AG04449 (cell line): ENCODE results near the gene MICU2.

Experiments used
- CTCF ChIA-PET: fragments of 350-600 bp; formaldehyde crosslinking; extraction: SDS; loops from one replicate; lab custom pipeline; 2021; ENCODE audit warnings: antibody characterized with exemption; lab: Yijun Ruan, JAX
- POLR2A ChIA-PET: fragments of 400-600, 350-600 bp; formaldehyde crosslinking; extraction: SDS; loops from one replicate; lab custom pipeline; 2020; ENCODE audit warnings: antibody characterized with exemption, inconsistent platforms; lab: Yijun Ruan, JAX
- DNase-seq: peaks from one replicate; pipeline ENCODE4 v3.0.0-alpha.2; 2010; ENCODE audit warnings: low read depth, low spot score
- H3K4me3 ChIP-seq: 2 replicates; pipeline ENCODE4 v1.5.1; 2011; ENCODE audit warnings: low read depth, mild to moderate bottlenecking, control low read depth, low read length
- TF ChIP-seq, protein P1 (sequence below): IDR thresholded peaks from one replicate; pipeline ENCODE4 v1.5.1; 2011; ENCODE audit warnings: mild to moderate bottlenecking, moderate library complexity, low read length, control low read depth, inconsistent platforms; ENCODE audit not compliant: insufficient read depth; ENCODE audit errors: missing control alignments

The MICU2 gene

GRCh38 chr13:21528616-21529015 lies 75.4 kb downstream of the MICU2 start:
- TF ChIP-seq, protein P1, sequence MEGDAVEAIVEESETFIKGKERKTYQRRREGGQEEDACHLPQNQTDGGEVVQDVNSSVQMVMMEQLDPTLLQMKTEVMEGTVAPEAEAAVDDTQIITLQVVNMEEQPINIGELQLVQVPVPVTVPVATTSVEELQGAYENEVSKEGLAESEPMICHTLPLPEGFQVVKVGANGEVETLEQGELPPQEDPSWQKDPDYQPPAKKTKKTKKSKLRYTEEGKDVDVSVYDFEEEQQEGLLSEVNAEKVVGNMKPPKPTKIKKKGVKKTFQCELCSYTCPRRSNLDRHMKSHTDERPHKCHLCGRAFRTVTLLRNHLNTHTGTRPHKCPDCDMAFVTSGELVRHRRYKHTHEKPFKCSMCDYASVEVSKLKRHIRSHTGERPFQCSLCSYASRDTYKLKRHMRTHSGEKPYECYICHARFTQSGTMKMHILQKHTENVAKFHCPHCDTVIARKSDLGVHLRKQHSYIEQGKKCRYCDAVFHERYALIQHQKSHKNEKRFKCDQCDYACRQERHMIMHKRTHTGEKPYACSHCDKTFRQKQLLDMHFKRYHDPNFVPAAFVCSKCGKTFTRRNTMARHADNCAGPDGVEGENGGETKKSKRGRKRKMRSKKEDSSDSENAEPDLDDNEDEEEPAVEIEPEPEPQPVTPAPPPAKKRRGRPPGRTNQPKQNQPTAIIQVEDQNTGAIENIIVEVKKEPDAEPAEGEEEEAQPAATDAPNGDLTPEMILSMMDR, result no peak
- POLR2A ChIA-PET, result no interaction called here

GRCh38 chr13:21526707-21527540 lies 77.0 kb downstream of the MICU2 start:
- ChIA-PET CTCF (interaction anchor here (0.7 to 1.0 kb wide), 2 partner anchors 111 to 229 kb away, joined by 3 to 4 read pairs; no protein-coding TSS in a partner anchor), POLR2A (no interaction called here)
- no peak for DNase-seq

More at GRCh38 chr13:21528616-21529015, 75.4 kb downstream of the MICU2 start:
- CTCF ChIA-PET, result interaction anchor here (0.9 kb wide), 1 partner anchor 9 kb away, joined by 3 read pairs; no protein-coding TSS in a partner anchor
- no peak overlapping the region for H3K4me3 ChIP-seq
- DNase-seq, result no peak

GRCh38 chr13:21522847-21523246 lies 81.1 kb downstream of the MICU2 start:
- ChIA-PET POLR2A (interaction anchor here (0.6 kb wide), 1 partner anchor 1704 kb away, joined by 6 read pairs; no protein-coding TSS in a partner anchor), CTCF (no interaction called here)
- H3K4me3 ChIP-seq, result no peak overlapping the region
- no peak for DNase-seq
- TF ChIP-seq, protein P1, result no peak

More at GRCh38 chr13:21526707-21527540, 77.0 kb downstream of the MICU2 start:
- TF ChIP-seq, protein P1, result no peak
- H3K4me3 ChIP-seq, result no peak overlapping the region

DNA sequence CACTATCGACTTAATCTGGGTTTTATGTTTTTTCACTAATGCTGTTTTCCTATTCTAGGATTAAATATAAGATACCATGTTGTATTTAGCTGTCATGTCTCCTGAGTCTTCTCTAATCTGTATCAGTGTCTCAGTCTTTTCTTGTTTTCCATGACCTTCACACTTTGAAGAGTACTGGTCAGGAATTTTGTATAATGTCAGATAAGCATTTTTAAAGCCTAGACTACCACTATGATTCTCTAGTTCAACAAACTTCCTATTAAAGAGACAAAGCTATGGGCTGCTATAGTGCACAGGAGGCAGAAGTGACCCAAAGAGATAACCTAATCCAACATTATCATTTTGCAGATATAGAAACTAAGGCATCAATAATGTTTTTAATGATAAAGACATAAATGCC lies 81.8 kb downstream of the MICU2 start:
- POLR2A ChIA-PET, result no interaction called here
- TF ChIP-seq, protein P1, result no peak
- DNase-seq, result no peak
- no peak overlapping the region for H3K4me3 ChIP-seq
- CTCF ChIA-PET, result interaction anchor here (0.7 kb wide), 1 partner anchor 45 kb away, joined by 3 read pairs; no protein-coding TSS in a partner anchor

GRCh38 chr13:21518617-21519144 lies 85.3 kb downstream of the MICU2 start:
- TF ChIP-seq, protein P1, result no peak
- POLR2A ChIA-PET, result no interaction called here
- DNase-seq, result no peak
- CTCF ChIA-PET, result interaction anchor here (1.0 to 1.3 kb wide), 2 partner anchors 10 to 107 kb away, joined by 3 read pairs; no protein-coding TSS in a partner anchor
- no peak overlapping the region for H3K4me3 ChIP-seq

GRCh38 chr13:21517576-21517975 lies 86.4 kb downstream of the MICU2 start:
- TF ChIP-seq, protein P1, result no peak
- DNase-seq, result no peak
- no peak overlapping the region for H3K4me3 ChIP-seq
- POLR2A ChIA-PET, result no interaction called here
- CTCF ChIA-PET, result interaction anchor here (1.0 to 1.6 kb wide), 2 partner anchors 41 to 108 kb away, joined by 3 to 6 read pairs; no protein-coding TSS in a partner anchor
